Mesendoderm (in vitro differentiated cells): ENCODE measurements around the gene FATE1.

ENCODE experiments used
- DNase-seq: peaks from one replicate; pipeline ENCODE4 v3.0.0; 2013
- H2AK5ac ChIP-seq: 2 replicates; pipeline ENCODE4 v1.6.1; 2013; ENCODE audit warnings: low read length, inconsistent platforms
- H2BK120ac ChIP-seq: 2 replicates; pipeline ENCODE4 v1.6.1; 2013; ENCODE audit warnings: low read depth, mild to moderate bottlenecking, low read length, moderate library complexity, mixed read lengths
- H2BK15ac ChIP-seq: replicated peaks from 2 replicates; pipeline ENCODE4 v1.6.1; 2013; ENCODE audit warnings: low read depth, mild to moderate bottlenecking, moderate library complexity
- H2BK5ac ChIP-seq: 2 replicates; pipeline ENCODE4 v1.6.1; 2013; ENCODE audit warnings: low read length, inconsistent platforms
- H3K18ac ChIP-seq: 2 replicates; pipeline ENCODE4 v1.6.1; 2013; ENCODE audit warnings: mild to moderate bottlenecking, low read length, mixed read lengths
- H3K23ac ChIP-seq: one replicate; pipeline ENCODE4 v1.6.1; 2013; ENCODE audit warnings: low read length
- H3K27ac ChIP-seq: 2 replicates; pipeline ENCODE4 v1.5.1; 2013; ENCODE audit warnings: low read depth, mild to moderate bottlenecking, inconsistent platforms, low read length, moderate library complexity
- H3K27me3 ChIP-seq: 2 replicates; pipeline ENCODE4 v1.6.1; 2013; ENCODE audit warnings: low read length, control low read depth, mild to moderate bottlenecking, inconsistent platforms; ENCODE audit not compliant: insufficient read depth, poor library complexity
- H3K36me3 ChIP-seq: 2 replicates; pipeline ENCODE4 v1.6.1; 2013; ENCODE audit warnings: low read length, inconsistent platforms; ENCODE audit not compliant: control insufficient read depth, insufficient read depth
- H3K4ac ChIP-seq: one replicate; pipeline ENCODE4 v1.6.1; 2013; ENCODE audit warnings: low read depth, mild to moderate bottlenecking, low read length, moderate library complexity
- H3K4me1 ChIP-seq: 2 replicates; pipeline ENCODE4 v1.6.1; 2013; ENCODE audit warnings: low read depth, low read length, inconsistent platforms; ENCODE audit not compliant: control insufficient read depth
- H3K4me2 ChIP-seq: 2 replicates; pipeline ENCODE4 v1.6.1; 2013; ENCODE audit warnings: low read length
- H3K4me3 ChIP-seq: 2 replicates; pipeline ENCODE4 v1.5.1; 2013; ENCODE audit warnings: mild to moderate bottlenecking, low read length
- H3K56ac ChIP-seq: one replicate; pipeline ENCODE4 v1.6.1; 2013; ENCODE audit warnings: low read length
- H3K79me1 ChIP-seq: 2 replicates; pipeline ENCODE4 v1.6.1; 2013; ENCODE audit warnings: low read length, inconsistent platforms
- H3K79me2 ChIP-seq: 2 replicates; pipeline ENCODE4 v1.6.1; 2013; ENCODE audit warnings: mild to moderate bottlenecking, low read length; ENCODE audit not compliant: control insufficient read depth, insufficient read depth
- H3K9ac ChIP-seq: 2 replicates; pipeline ENCODE4 v1.6.1; 2013; ENCODE audit warnings: low read length, inconsistent platforms
- H4K5ac ChIP-seq: one replicate; pipeline ENCODE4 v1.6.1; 2013; ENCODE audit warnings: low read length
- H4K8ac ChIP-seq: one replicate; pipeline ENCODE4 v1.6.1; 2013; ENCODE audit warnings: low read depth, mild to moderate bottlenecking, control low read depth, low read length, moderate library complexity
- WGBS: extraction: QIAGEN DNeasy Blood & Tissue Kit; methylation state at CpG from one replicate; pipeline ENCODE4 v1.1.7; 2013; ENCODE audit warnings: low lambda C conversion rate, missing lambda C conversion rate; ENCODE audit not compliant: insufficient coverage; ENCODE audit errors: extremely low coverage; 5-methylcytosine and 5-hydroxymethylcytosine counted together

Gene FATE1

GRCh38 chrX:151688695-151689094, 27.1 kb upstream of the FATE1 start:
- Histone ChIP-seq H2BK5ac (no peak overlapping the region), H2BK15ac (no peak overlapping the region), H3K27ac (no peak overlapping the region), H3K27me3 (no peaks in the 10 kb centered on the region), H3K9ac (no peak overlapping the region), H3K4ac (no peak overlapping the region), H4K5ac (no peak overlapping the region), H4K8ac (no peak overlapping the region), H3K18ac (no peak overlapping the region), H3K4me3 (no peak overlapping the region), H3K79me2 (no peaks in the 10 kb centered on the region), H3K4me2 (no peak overlapping the region), H3K4me1 (no peaks in the 10 kb centered on the region), H3K36me3 (no peaks in the 10 kb centered on the region), H2BK120ac (no peak overlapping the region), H2AK5ac (no peak overlapping the region), H3K79me1 (no peaks in the 10 kb centered on the region), H3K23ac (no peak overlapping the region), H3K56ac (no peak overlapping the region)
- DNase-seq, result no peak

- no peak overlapping the region for H3K4me2 ChIP-seq
- WGBS, result no CpG with 5 or more reads among the region's 6 CpGs
- no peak overlapping the region for H2BK5ac ChIP-seq
- no peak overlapping the region for H3K4me3 ChIP-seq
- no peak overlapping the region for H2BK120ac ChIP-seq
- H3K79me1 ChIP-seq, result no peaks in the 10 kb centered on the region
- H3K18ac ChIP-seq, result no peak overlapping the region
- H3K4ac ChIP-seq, result no peak overlapping the region
- no peak overlapping the region for H3K9ac ChIP-seq
- H4K5ac ChIP-seq, result no peak overlapping the region
- no peak overlapping the region for H2AK5ac ChIP-seq
- no peaks in the 10 kb centered on the region for H3K4me1 ChIP-seq
- H3K79me2 ChIP-seq, result no peaks in the 10 kb centered on the region
- no peak overlapping the region for H2BK15ac ChIP-seq
- H3K23ac ChIP-seq, result no peak overlapping the region
- H3K36me3 ChIP-seq, result no peaks in the 10 kb centered on the region
- H3K27ac ChIP-seq, result no peak overlapping the region
- no peak overlapping the region for H3K56ac ChIP-seq
- H4K8ac ChIP-seq, result no peak overlapping the region
- no peaks in the 10 kb centered on the region for H3K27me3 ChIP-seq
- no peak for DNase-seq
Observed at GRCh38 chrX:151692825-151693224, 23.0 kb upstream of the FATE1 start.

- peak; percentile 1 for DNase-seq
- no peaks in the 10 kb centered on the region for H3K27me3 ChIP-seq
- H3K27ac ChIP-seq, result no peak overlapping the region
- H3K79me2 ChIP-seq, result no peaks in the 10 kb centered on the region
- H3K4me1 ChIP-seq, result no peaks in the 10 kb centered on the region
- no peak overlapping the region for H3K9ac ChIP-seq
- H2BK5ac ChIP-seq, result no peak overlapping the region
- no peaks in the 10 kb centered on the region for H3K36me3 ChIP-seq
- no peak overlapping the region for H2AK5ac ChIP-seq
- no peak overlapping the region for H2BK120ac ChIP-seq
- H3K18ac ChIP-seq, result no peak overlapping the region
- no peaks in the 10 kb centered on the region for H3K79me1 ChIP-seq
- H2BK15ac ChIP-seq, result no peak overlapping the region
- H3K4ac ChIP-seq, result no peak overlapping the region
- H3K4me2 ChIP-seq, result no peak overlapping the region
- H4K8ac ChIP-seq, result no peak overlapping the region
- H3K56ac ChIP-seq, result no peak overlapping the region
- no CpG with 5 or more reads among the region's 12 CpGs for WGBS
- no peak overlapping the region for H3K23ac ChIP-seq
- no peak overlapping the region for H4K5ac ChIP-seq
- no peak overlapping the region for H3K4me3 ChIP-seq
Observed at GRCh38 chrX:151694121-151694520, 21.7 kb upstream of the FATE1 start.

GRCh38 chrX:151694661-151695582, 20.9 kb upstream of the FATE1 start, which contains the start of gene PRRG3:
TSS of gene PRRG3 (plus strand) at chrX:151695458. CDS start at chrX:151698815, 3,357 bp downstream.
- DNase-seq, result peak; percentile 21
- H3K79me1 ChIP-seq, result no peaks in the 10 kb centered on the region
- no peak within 1 kb of the TSS for H4K5ac ChIP-seq
- H2BK120ac ChIP-seq, result no peak within 1 kb of the TSS
- H2BK15ac ChIP-seq, result no peak within 1 kb of the TSS
- H3K36me3 ChIP-seq, result no peaks in the 10 kb centered on the region
- peak within 1 kb of the TSS; percentile 91 for H3K18ac ChIP-seq
- no peak within 1 kb of the TSS for H2AK5ac ChIP-seq
- H3K4me3 ChIP-seq, result no peak within 1 kb of the TSS
- peak within 1 kb of the TSS; percentile 73 for H3K56ac ChIP-seq
- H3K4me1 ChIP-seq, result no peaks in the 10 kb centered on the region
- WGBS, result no CpG with 5 or more reads among the region's 100 CpGs
- no peak within 1 kb of the TSS for H3K23ac ChIP-seq
- H3K4me2 ChIP-seq, result peak within 1 kb of the TSS; percentile 46
- H3K9ac ChIP-seq, result peak within 1 kb of the TSS; percentile 54
- no peak within 1 kb of the TSS for H3K27ac ChIP-seq
- H3K4ac ChIP-seq, result no peak within 1 kb of the TSS
- no peaks in the 10 kb centered on the region for H3K27me3 ChIP-seq
- H4K8ac ChIP-seq, result no peak within 1 kb of the TSS
- H3K79me2 ChIP-seq, result no peaks in the 10 kb centered on the region
- H2BK5ac ChIP-seq, result no peak within 1 kb of the TSS

- H3K9ac ChIP-seq, result peak overlapping the region; percentile 54
- H4K5ac ChIP-seq, result no peak overlapping the region
- peak overlapping the region; percentile 46 for H3K4me2 ChIP-seq
- no peak overlapping the region for H4K8ac ChIP-seq
- no peak overlapping the region for H3K4ac ChIP-seq
- WGBS, result no CpG with 5 or more reads among the region's 19 CpGs
- H3K4me1 ChIP-seq, result no peaks in the 10 kb centered on the region
- H3K4me3 ChIP-seq, result no peak overlapping the region
- H2BK5ac ChIP-seq, result no peak overlapping the region
- H3K56ac ChIP-seq, result peak overlapping the region; percentile 42
- H2BK120ac ChIP-seq, result no peak overlapping the region
- no peaks in the 10 kb centered on the region for H3K79me1 ChIP-seq
- H3K27me3 ChIP-seq, result no peaks in the 10 kb centered on the region
- no peak overlapping the region for H3K27ac ChIP-seq
- H2BK15ac ChIP-seq, result no peak overlapping the region
- peak; percentile 10 for DNase-seq
- no peak overlapping the region for H2AK5ac ChIP-seq
- H3K36me3 ChIP-seq, result no peaks in the 10 kb centered on the region
- no peak overlapping the region for H3K23ac ChIP-seq
- H3K18ac ChIP-seq, result no peak overlapping the region
- H3K79me2 ChIP-seq, result no peaks in the 10 kb centered on the region
Observed at GRCh38 chrX:151695583-151696340, 20.1 kb upstream of the FATE1 start.
